Kidney (tissue), 14 donors: Measurements from ENCODE around the gene EVI2A. TPM values are rescaled to one million over a fixed set of nuclear protein-coding genes. Genes with fewer than 3 reads are reported as not detected.

Experiments
- DNase-seq, 5 donors: peaks; one replicate each; pipeline ENCODE4 v3.0.0-alpha.2; 2013 to 2020
- FAIRE-seq: peaks from 2 replicates; lab custom pipeline; 2012; peaks lifted over from hg19 to GRCh38; lab: Jason Lieb, UNC
- H3K27ac ChIP-seq, 2 donors: one replicate each; pipeline ENCODE4 v1.7.0; 2013; ENCODE audit warnings: low read depth in 2 of 2, low read length in 2 of 2, inconsistent platforms in 1 of 2
- H3K27me3 ChIP-seq: one replicate; pipeline ENCODE4 v1.7.1; 2013; ENCODE audit warnings: low read length, inconsistent platforms; ENCODE audit not compliant: control insufficient read depth, insufficient read depth
- H3K36me3 ChIP-seq, 3 donors: one replicate each; pipeline versions ENCODE4 v1.7.0 to v1.7.1; 2013; ENCODE audit warnings: low read length in 3 of 3, control low read depth in 1 of 3, inconsistent platforms in 1 of 3; ENCODE audit not compliant: insufficient read depth in 3 of 3, control insufficient read depth in 2 of 3
- H3K4me1 ChIP-seq, 3 donors: one replicate each; pipeline versions ENCODE4 v1.7.0 to v1.7.1; 2013; ENCODE audit warnings: low read length in 3 of 3, inconsistent platforms in 1 of 3, low read depth in 1 of 3; ENCODE audit not compliant: control insufficient read depth in 2 of 3, insufficient read depth in 2 of 3
- H3K4me3 ChIP-seq, 3 donors: one replicate each; pipeline versions ENCODE4 v1.7.0 to v1.8.1; 2013; ENCODE audit warnings: low read length in 3 of 3, control low read depth in 1 of 3, inconsistent platforms in 1 of 3
- H3K9ac ChIP-seq, 3 donors: one replicate each; pipeline versions ENCODE4 v1.7.0 to v1.7.1; 2013; ENCODE audit warnings: low read length in 3 of 3, control low read depth in 1 of 3, inconsistent platforms in 1 of 3
- H3K9me3 ChIP-seq, 3 donors: one replicate each; pipeline versions ENCODE4 v1.7.0 to v1.7.1; 2013; ENCODE audit warnings: low read length in 3 of 3, control low read depth in 1 of 3, inconsistent platforms in 1 of 3; ENCODE audit not compliant: control insufficient read depth in 2 of 3, insufficient read depth in 1 of 3
- CTCF ChIP-seq: IDR thresholded peaks from 3 replicates; pipeline ENCODE4 v1.5.1; 2012; ENCODE audit warnings: mild to moderate bottlenecking, moderate library complexity, borderline replicate concordance; ENCODE audit not compliant: insufficient read depth; ENCODE audit errors: extremely low read depth
- intact Hi-C: fragments of 100-400 bp; cut with DNase I; formaldehyde crosslinking; loops from one replicate; pipeline ENCODE4 v1.11.1; 2022
- polyA plus RNA-seq: library from polyadenylated mRNA; stranded (reverse); fragments of 350-450 nt; fragmentation: Illumina TruSeq; extraction: RNeasy Lipid Tissue Mini Kit (QIAGEN cat#74804); gene quantifications from one replicate; pipeline ENCODE4 v1.2.3, GENCODE V29; 2014; ENCODE audit warnings: low read depth, low replicate concordance; ENCODE audit not compliant: insufficient read depth
- total RNA-seq: library from RNA; stranded (reverse); fragmentation: NEBNext Ultra II Directional; extraction: Animal tissue kit (Norgen Biotek cat#: 25700); gene quantifications from one replicate; pipeline ENCODE4 v1.2.1, GENCODE V29; 2021
- donor health status: control.
- donor health status: control.
- donor health status: control.
- donor health status: control.
- donor health status: control.
- donor health status: DM: yes; HTN: yes; CAD: no.
- donor health status: Normal renal cell carcinoma (clear cell type).

EVI2A gene
- total and polyA plus RNA-seq, 2 donors from 2014 or later = 1.3 to 10.8 TPM

GRCh38 chr17:31364012-31364411 lies 42.6 kb upstream of the EVI2A start:
- Histone ChIP-seq H3K4me3 (no peak overlapping the region), H3K27me3 (no peaks in the 10 kb centered on the region), H3K9me3 (no peaks in the 10 kb centered on the region), H3K27ac (no peak overlapping the region), H3K4me1 (no peaks in the 10 kb centered on the region), H3K9ac (no peak overlapping the region), H3K36me3 (peaks cover 4 to 13% (median 9%) of the 10 kb centered on the region in 3 donors)
- no peak for DNase-seq
- intact Hi-C loops = no loop called here
- no peak for FAIRE-seq
- TF ChIP-seq CTCF = no peak

GRCh38 chr17:31357839-31358394 lies 36.5 kb upstream of the EVI2A start:
- FAIRE-seq = peak; percentile 25
- TF ChIP-seq CTCF = no peak

GRCh38 chr17:31357091-31357490 lies 35.7 kb upstream of the EVI2A start:
- peaks cover 4 to 37% (median 14%) of the 10 kb centered on the region in 3 donors for H3K36me3 ChIP-seq
- H3K4me1 ChIP-seq = no peaks in the 10 kb centered on the region
- no peaks in the 10 kb centered on the region for H3K27me3 ChIP-seq
- no peaks in the 10 kb centered on the region for H3K9me3 ChIP-seq
- FAIRE-seq (no peak), DNase-seq (no peak)
- no peak overlapping the region for H3K27ac ChIP-seq
- H3K9ac ChIP-seq = no peak overlapping the region
- intact Hi-C loops = no loop called here
- H3K4me3 ChIP-seq = no peak overlapping the region
- no peak for TF ChIP-seq CTCF

More at GRCh38 chr17:31357839-31358394, 36.5 kb upstream of the EVI2A start:
- DNase-seq = peak in 2 of 5 donors; percentile 3 to 41
- Histone ChIP-seq H3K4me1 (no peaks in the 10 kb centered on the region), H3K27ac (no peak overlapping the region), H3K27me3 (no peaks in the 10 kb centered on the region), H3K9me3 (no peaks in the 10 kb centered on the region), H3K36me3 (peaks cover 4 to 36% (median 13%) of the 10 kb centered on the region in 3 donors), H3K4me3 (no peak overlapping the region), H3K9ac (no peak overlapping the region)
- intact Hi-C loops = no loop called here

- FAIRE-seq = no peak
- no peak for TF ChIP-seq CTCF
- Histone ChIP-seq H3K4me3 (no peak overlapping the region), H3K27me3 (no peaks in the 10 kb centered on the region), H3K9me3 (no peaks in the 10 kb centered on the region), H3K36me3 (peaks cover 4 to 38% (median 12%) of the 10 kb centered on the region in 3 donors), H3K4me1 (no peaks in the 10 kb centered on the region), H3K9ac (no peak overlapping the region), H3K27ac (no peak overlapping the region)
- no peak for DNase-seq
- intact Hi-C loops = no loop called here
Observed at GRCh38 chr17:31355935-31356334, 34.5 kb upstream of the EVI2A start.
